ENCODE data around the gene ZNF134.

GRCh38 chr19:57583521-57584416 lies 30.3 kb upstream of the ZNF134 start, which contains the start of gene ZIK1:
- TF ChIP-seq POLR2A (IDR thresholded peaks at IDR 0.05) (no peak), CTCF (IDR thresholded peaks at IDR 0.05) (no peak)

Data from testis (tissue), 2 donors.